Measurements from ENCODE around the gene NEURL3. TPM values are rescaled to one million over a fixed set of nuclear protein-coding genes. Genes with fewer than 3 reads are reported as not detected.

The NEURL3 gene
- total RNA-seq, 2 donors from 2014 or later: 40.7 to 71.2 TPM

GRCh38 chr2:96526615-96527285 is 21.6 kb upstream of the NEURL3 start:
- Histone ChIP-seq H3K9me3 (no peaks in the 10 kb centered on the region), H3K36me3 (replicated peaks in 1 of 2; ENCODE audit: insufficient read depth in 1 of 2, low read depth in 2 of 2) (no peaks in the 10 kb centered on the region), H3K4me1 (peaks cover 5% of the 10 kb centered on the region), H3K27me3 (no peaks in the 10 kb centered on the region), H3K4me3 (no peak overlapping the region), H3K27ac (peak overlapping the region in 2 of 4 donors; percentile 52 to 56)
- WGBS, 2 donors: 84 to 87% methylated on average over 28 to 29 of the region's 29 CpGs
- intact Hi-C loops (cut with DNase I): no loop called here
- no peak for TF ChIP-seq POLR2A (IDR thresholded peaks at IDR 0.05)
- TF ChIP-seq, protein P1, sequence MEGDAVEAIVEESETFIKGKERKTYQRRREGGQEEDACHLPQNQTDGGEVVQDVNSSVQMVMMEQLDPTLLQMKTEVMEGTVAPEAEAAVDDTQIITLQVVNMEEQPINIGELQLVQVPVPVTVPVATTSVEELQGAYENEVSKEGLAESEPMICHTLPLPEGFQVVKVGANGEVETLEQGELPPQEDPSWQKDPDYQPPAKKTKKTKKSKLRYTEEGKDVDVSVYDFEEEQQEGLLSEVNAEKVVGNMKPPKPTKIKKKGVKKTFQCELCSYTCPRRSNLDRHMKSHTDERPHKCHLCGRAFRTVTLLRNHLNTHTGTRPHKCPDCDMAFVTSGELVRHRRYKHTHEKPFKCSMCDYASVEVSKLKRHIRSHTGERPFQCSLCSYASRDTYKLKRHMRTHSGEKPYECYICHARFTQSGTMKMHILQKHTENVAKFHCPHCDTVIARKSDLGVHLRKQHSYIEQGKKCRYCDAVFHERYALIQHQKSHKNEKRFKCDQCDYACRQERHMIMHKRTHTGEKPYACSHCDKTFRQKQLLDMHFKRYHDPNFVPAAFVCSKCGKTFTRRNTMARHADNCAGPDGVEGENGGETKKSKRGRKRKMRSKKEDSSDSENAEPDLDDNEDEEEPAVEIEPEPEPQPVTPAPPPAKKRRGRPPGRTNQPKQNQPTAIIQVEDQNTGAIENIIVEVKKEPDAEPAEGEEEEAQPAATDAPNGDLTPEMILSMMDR (IDR thresholded peaks at IDR 0.05): no peak
- DNase-seq (no peak), ATAC-seq (no peak)

DNA sequence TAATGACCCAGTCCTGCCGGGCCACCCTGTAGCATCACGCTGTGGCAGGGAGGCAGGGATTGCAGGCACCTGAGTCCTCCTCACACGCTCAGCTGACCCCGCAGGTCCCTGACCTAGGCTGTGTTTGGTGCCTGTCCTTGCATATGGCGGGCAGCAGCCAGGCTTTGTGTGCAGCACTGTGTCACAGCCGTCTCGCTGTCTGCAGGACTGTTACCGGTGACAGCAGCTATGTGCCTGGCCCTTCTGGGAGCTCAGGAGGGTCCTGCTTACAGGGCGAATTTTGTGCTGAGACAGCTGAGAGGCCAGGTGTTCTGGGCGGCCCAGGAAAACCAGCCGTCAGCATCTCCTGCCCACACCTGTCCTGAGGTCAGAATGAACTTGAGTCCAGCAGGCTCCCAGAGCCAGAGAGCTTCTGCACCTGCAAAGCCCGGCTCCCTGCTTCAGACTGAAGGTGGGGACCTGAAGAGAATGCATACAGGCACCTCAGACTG is 21.0 kb upstream of the NEURL3 start:
- no peaks in the 10 kb centered on the region for H3K4me1 ChIP-seq
- DNase-seq (peak in 1 of 4 donors; percentile 16), ATAC-seq (no peak)
- TF ChIP-seq, protein P1 (IDR thresholded peaks at IDR 0.05): no peak
- TF ChIP-seq POLR2A (IDR thresholded peaks at IDR 0.05): peak in 1 of 3 donors; percentile 7
- H3K27me3 ChIP-seq: no peaks in the 10 kb centered on the region
- no peak overlapping the region for H3K27ac ChIP-seq
- intact Hi-C loops (cut with DNase I): no loop called here
- H3K36me3 ChIP-seq (replicated peaks in 1 of 2; ENCODE audit: insufficient read depth in 1 of 2, low read depth in 2 of 2): no peaks in the 10 kb centered on the region
- H3K9me3 ChIP-seq: no peaks in the 10 kb centered on the region
- WGBS, 2 donors: 85 to 93% methylated on average over 6 to 12 of the region's 12 CpGs
- no peak overlapping the region for H3K4me3 ChIP-seq

DNA sequence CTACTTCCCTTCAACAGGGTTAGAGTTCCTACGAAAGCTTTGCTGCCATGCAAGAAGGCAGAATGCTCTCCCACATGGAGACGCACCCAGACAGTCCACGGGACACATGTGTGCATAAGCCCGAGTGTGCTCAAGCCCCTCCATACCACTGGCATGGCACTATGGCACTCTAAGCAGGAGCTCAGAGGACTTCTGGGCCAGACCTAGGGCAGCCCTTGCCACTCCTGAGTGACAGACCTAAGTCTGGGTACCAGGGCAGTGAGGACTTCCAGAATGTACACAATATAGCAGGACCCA is 20.0 kb upstream of the NEURL3 start:
- H3K9me3 ChIP-seq: no peaks in the 10 kb centered on the region
- intact Hi-C loops (cut with DNase I): no loop called here

GRCh38 chr2:96524482-96525210 is 19.5 kb upstream of the NEURL3 start:
- 53 to 57% methylated on average over 13 to 15 of the region's 15 CpGs for WGBS, 2 donors

More for the DNA sequence above, 20.0 kb upstream of the NEURL3 start:
- 73 to 89% methylated on average over 4 of the region's 4 CpGs for WGBS, 2 donors
- TF ChIP-seq, protein P1 (IDR thresholded peaks at IDR 0.05): no peak
- no peak for TF ChIP-seq POLR2A (IDR thresholded peaks at IDR 0.05)
- no peak for DNase-seq
- Histone ChIP-seq H3K27ac (no peak overlapping the region), H3K4me1 (no peaks in the 10 kb centered on the region), H3K27me3 (no peaks in the 10 kb centered on the region), H3K4me3 (no peak overlapping the region), H3K36me3 (replicated peaks in 1 of 2; ENCODE audit: insufficient read depth in 1 of 2, low read depth in 2 of 2) (no peaks in the 10 kb centered on the region)
- ATAC-seq: no peak

More at GRCh38 chr2:96524482-96525210, 19.5 kb upstream of the NEURL3 start:
- no peak for ATAC-seq
- no peak for DNase-seq
- H3K36me3 ChIP-seq (replicated peaks in 1 of 2; ENCODE audit: insufficient read depth in 1 of 2, low read depth in 2 of 2): no peaks in the 10 kb centered on the region
- H3K4me1 ChIP-seq: no peaks in the 10 kb centered on the region
- H3K27ac ChIP-seq: no peak overlapping the region
- H3K9me3 ChIP-seq: no peaks in the 10 kb centered on the region
- no peaks in the 10 kb centered on the region for H3K27me3 ChIP-seq
- no peak for TF ChIP-seq POLR2A (IDR thresholded peaks at IDR 0.05)
- TF ChIP-seq, protein P1 (IDR thresholded peaks at IDR 0.05): no peak
- intact Hi-C loops (cut with DNase I): no loop called here
- no peak overlapping the region for H3K4me3 ChIP-seq
